ENCODE measurements around the gene TBX3.

TBX3 gene

DNA sequence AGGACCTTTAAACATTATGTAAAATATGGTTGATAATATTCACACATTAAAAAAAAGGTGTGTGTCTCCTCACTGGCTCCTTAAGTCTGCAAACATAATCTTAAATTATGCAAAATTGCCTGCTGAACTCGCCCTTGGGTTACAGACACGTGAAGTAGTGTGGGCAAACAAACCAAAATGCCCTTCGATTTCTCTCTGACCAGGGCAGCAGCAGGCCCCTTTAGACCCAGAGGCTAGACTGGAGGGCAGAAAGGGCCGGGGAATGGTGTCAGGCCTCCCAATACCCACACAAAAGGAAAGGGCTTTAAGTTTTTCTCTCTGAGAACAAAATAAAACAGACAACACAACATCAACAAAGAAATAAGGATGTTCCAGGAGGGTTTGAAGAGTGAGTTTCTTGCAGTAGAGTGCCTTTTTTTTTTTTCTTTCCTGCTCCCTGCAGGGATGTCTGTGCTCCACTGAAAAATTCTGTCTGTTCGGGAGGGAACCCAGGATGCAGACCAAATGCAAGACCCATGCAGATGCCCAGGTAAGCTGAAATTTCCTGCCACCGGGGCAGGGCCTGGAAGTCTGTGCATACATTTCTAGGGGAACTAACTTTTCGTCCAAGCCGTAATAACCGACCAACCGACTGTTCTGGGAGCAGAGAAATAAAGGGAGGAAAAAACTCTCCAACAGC is 1.7 kb downstream of the TBX3 start:
- DNase-seq = no peak

DNA sequence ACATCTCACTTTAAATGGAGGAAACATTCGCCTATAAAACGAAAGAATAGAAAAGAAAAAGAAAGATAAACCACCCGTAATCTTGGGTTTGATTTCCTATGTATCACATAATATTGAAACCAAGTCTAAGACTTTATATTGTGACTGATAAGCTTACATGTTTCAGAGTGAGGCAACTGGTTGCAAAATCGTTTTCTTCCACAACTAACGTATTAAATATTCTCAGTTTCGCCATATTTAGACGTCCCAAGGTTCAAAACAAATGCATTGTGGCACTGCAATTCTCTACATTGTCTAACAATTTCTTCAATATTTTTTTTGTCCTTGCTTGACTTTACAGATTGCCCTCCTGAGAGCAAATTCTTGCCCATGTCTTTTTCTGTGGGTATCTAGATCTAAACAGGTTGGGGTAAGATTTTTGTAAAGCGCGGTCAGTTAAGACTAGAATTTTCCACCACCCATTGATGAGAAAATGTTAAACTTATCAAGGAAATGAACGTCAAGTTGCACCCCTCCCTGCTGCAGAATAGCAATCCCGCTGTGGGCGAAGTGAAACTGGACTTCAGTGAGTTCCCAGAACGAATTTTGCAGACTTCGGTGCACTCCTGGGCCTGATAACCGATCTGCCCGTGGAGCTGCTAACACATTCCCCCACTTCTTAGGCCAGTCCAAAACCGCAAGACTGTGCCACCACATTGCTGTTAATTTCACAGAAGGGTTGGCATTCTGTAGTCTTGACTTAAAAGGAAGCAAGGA is 2.7 kb downstream of the TBX3 start:
- DNase-seq = no peak

DNA sequence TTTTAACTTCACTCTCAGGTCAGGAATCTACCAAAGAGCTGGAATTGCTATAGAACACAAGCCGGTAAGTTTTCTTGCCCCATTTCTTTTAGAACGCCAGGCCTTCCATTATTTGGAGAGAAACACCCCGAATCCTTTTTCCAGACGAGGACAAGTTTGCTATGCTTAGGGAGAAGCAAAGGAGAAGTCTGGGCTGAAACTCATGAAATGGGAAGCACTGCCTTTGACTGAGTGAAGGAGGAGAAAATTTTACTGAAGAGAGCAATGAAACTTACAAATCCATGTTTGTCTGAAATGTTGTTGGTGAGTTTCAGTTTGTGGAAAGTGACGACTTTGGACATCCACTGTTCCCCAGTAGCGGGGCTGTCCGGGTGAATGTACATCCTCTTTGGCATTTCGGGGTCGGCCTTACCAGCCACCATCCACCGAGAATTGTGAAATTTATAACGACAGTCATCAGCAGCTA is 3.3 kb downstream of the TBX3 start:
- no peak for DNase-seq

DNA sequence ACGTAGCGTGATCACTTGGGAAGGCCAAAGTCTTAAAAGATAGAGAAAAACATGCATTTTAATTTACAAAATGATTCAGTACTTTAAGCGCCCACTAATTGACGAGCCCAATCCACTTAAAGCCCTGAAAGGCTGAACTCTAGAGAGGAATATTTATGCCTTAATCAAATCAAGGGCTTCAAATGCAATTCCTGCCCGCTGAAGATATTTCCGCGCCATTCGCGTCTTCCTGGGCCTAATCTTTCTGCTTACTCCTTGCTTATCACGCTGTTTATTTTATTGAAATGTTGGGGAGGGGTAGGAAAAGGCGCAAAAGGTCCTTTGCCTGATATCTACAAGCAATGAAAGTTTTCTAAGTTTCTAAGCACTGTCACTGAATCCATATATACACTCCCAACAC is 4.0 kb downstream of the TBX3 start:
- DNase-seq = no peak

DNA sequence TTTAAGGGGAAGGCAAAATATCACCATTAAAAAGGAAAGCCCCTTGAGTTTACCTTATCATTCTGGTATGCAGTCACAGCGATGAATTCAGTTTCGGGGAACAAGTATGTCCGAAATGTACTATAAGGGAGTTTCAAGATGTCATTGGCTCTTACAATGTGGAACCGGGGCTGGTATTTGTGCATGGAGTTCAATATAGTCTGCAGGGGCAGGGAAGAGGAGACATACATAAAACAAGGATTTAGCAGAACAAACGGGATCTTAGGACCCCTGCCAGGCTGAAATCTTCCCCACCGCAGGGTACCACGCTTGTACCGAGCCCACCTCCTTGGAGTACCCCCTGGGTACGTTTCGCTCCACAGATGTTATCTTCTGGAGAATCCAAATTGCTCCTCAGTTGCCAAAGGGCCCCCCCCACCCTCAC is 4.5 kb downstream of the TBX3 start:
- no peak for DNase-seq

DNA sequence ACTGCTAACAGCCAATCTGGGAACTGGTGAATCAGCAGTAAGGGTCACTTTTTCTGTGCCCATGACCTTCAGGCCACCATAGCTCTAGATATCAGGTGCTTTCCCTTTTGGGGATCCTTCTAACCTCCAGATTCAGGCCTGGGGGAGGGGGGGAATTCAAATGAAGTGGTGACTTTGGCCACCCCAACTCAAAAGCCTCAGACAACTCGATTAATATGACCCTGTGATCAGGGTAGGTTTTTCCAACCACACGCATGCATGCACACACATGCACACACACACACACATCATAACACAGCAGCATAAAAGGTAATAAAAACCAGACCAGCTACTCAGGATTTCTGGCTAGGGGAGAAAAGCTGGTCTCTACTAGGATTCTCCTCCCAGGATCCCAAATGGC is 5.3 kb downstream of the TBX3 start:
- DNase-seq = no peak

DNA sequence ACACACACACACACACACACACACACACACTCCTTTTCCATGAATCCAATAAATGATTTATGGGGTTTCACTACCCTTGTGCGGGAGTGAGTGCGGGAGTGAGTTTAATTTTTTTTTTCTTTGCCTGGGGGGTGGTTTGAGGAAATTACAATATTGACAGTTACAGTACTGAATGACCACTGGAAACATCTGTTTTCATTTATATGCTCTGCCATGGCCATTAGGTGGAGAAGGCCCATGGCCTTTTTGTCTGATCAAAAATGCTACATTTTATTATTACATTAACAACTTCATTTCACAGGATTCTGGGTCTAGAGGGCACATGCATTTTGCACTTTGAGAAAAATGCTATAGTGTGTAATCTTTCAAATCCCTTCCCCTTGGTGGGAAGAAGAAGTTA is 5.9 kb downstream of the TBX3 start:
- DNase-seq = no peak

DNA sequence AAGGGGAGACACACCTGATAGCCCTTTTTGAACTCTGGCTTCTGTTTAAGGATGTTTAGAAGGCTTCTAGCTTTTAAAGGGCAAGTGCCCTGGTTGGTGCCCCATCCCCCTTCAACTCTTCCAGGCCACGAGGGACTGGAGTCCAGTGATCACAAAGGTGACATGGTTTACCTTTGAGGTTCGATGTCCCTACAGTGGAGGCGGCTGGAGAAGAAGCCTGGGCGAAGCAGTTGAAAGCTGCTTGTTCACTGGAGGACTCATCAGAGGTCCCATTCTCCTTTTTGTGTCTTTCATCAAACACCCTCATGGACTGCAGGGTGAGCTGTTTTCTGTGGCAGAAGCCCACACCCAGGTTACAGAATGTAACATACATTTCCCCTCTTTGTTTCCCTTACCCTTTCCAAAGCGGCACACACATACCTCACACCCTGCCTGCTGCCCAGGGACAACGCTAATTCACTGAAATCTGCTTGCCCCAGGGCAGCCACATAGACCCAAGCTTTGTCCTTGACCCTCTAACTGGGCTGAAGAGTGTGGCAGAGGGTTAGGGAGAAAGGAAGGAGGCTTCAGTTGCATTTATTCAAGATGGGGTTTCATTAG is 7.7 kb downstream of the TBX3 start:
- no peak for DNase-seq

DNA sequence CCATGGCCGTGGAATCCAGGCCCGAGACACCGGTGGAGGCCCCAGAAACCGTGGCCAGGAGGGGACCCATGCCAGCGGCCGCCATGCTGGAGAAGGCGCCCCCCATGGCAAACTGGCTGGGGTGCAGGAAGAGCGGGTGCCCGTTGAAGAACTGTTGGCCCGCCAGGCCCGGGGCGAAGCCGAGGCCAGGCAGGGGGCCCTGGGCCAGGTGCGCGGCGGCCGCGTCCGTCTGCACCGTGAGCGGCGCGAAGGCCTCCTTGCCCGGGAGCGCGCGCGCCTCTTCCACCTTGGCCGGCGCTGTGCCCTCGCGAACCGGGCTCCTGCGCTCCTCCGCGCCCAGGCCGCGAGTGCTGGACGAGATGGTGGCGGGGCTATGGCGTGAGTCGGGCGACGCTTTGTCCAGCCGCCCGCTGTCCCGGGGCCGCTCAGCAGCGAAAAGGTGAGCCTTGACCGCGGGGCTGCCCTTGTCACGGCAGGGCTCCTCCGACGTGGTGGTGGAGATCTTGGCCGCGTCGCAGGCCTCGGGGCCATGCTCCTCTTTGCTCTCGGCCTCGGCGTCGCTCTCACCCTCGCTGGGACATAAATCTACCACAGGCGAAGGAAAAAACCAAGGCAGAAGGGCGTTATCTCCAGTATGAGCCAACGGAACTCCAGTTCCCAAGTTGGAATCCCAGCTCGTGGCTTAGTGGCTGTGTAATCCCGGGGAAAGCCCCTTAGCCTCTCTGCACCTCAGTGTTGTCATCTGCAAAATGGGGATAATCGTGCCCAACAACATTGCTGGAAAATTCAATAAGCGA is 9.5 kb downstream of the TBX3 start:
- no peak for DNase-seq

DNA sequence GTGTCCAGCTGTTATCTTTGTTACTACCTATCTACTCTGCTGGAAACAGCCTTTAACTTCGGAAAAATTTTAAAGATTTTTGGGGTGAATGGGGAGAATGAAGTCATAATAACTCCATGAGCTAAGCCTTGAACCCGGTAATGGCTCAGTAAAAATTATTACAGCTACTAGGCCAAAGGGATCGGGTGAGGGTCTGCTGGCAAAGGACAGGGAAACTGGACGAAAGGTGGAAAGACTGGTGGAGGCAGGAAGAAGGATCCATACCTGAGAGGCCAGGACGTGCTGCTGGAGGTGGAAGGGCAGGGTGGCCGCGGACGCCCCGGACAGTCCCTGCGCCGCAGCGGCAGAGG is 10.1 kb downstream of the TBX3 start:
- DNase-seq = no peak

DNA sequence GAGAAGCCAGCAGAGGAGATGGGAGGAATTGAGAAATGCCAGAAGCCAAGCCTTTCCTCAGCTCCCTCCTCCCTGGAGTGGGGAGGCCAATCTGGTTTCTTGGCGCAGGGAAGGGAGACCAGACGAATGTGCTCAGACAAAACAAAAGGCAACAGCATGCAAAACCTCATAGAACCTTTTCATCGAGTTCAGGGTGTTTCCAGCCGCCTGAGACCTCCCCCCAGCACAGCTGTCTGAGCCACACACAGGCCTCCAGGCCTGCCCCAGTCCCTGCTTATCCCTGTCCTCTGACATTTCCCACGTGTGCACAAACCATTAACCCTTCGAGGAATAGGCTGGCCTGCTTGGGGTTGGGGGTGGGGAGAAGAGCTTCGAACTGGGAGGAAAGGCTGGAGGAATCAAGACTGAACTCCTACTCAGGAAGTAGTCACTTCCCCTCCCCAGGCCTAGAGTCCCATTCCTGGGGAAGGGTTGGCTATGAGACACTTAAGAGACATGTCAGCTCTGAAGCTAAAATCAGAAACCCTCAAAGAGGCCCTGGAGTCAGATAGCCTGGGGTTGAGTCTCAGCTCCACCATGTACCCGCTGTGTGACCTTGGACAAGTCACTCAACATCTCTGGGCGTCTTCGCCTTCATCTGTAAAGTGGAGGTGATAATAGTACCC is 10.7 kb downstream of the TBX3 start:
- DNase-seq = no peak

DNA sequence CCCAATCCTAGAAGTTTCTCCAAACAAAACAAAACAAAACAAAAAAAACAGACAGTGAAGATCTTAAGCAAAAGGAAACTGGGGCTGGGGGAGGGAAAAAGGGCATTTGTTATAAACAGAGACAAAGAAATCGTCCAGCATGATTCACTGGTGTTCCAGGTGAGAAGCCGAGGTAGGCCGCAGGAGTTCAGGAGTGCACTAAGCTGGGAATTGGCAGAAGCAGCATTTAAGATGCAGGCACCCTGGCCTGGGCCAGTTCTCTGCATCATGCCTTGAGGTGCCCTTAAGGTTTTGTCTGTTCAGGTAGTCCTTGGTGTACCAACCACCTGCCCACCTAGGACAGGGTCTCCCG is 11.2 kb downstream of the TBX3 start:
- DNase-seq = no peak

DNA sequence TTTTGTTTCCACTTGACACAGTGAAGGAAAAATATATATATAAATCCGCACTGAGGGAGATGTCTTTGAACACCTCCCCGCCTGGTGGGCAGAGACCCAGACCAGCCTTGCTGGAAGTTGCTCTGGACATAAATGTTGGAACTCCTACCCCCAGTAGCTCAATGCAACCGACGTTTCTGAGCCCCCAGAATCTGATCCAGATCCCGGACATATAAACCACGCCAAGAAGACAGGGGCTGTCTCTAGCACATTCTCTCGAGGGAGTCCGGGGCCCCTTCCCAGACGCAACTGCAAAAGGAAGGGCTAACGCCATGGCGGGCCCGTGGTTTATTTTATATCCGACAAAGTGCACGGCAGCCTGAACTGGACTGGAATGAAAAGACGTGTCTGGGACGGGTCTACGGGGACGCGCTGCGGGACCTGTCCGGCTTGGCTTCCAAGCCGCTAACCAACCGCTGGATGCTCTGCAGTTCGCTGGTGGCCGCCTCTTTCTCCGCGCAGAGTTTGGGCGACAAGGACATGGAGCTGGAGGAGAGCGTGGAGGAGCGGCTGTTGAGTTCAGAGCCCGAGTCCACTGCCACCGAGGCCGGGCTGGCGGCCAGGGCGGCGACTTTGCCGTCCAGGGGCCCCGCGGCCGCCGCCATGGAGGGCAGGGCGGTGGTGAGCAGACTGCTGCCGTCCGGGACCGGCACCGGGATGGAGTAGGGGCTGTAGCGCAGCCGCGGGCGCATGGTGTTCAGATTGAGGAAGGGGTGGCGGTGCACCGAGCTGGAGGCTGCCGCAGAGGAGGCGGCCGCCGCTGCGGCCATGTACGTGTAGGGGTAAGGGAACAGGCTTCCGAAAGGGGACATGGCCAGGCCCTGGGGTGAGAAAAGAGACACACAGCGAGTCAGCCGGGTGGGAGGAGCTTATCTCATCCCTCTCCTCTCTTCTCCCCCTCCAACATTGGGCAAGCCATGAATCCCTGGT is 12.2 kb downstream of the TBX3 start:
- no peak for DNase-seq

DNA sequence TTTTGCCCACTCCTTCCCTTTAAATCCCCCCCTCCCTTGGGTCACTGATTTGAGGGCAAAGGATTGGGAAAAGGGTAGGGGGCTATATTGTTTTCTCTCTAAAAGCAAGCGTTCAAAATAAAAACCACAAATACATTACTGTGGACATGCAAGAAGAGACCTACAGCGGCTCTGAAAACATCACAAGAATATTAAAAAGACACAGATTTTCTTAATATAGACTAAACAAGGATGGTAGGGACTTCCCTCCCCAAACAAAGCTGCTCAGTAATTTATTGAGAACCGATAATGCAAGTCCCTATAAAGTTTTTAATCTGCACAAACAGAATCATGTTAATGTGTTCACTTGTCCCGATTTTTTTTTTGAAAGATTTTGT is 12.9 kb downstream of the TBX3 start:
- no peak for DNase-seq

DNA sequence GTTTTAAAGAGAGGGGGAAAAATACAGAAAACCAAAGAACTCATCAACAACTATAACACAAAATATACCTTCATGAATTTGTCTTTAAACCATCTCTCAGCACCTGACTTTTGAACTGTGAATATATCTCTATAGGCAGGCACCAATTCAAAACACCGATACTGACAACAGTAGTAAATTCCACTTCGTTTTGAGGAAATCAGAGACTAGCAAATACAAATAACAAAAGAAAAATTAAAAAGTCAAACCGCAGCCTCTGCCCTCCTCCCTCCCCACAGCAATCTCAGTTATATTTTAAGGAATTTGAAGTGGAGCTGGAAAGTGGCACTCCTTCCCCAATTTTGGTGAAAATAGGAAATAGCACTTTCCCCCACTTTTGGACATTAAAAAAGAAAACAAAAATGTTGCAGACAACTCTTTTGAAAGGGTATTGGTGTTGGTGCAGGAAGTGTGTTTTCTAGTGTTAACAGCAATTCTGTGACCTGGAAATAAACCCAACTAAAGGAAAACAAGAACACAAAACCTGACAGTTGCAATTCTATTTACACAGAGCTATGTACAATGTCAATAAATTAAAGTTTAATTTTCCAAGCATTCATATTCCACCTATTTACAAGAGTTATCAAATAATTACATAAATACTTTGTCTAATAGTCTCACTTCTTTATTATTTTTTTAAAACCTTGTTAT is 13.5 kb downstream of the TBX3 start:
- DNase-seq = no peak

DNA sequence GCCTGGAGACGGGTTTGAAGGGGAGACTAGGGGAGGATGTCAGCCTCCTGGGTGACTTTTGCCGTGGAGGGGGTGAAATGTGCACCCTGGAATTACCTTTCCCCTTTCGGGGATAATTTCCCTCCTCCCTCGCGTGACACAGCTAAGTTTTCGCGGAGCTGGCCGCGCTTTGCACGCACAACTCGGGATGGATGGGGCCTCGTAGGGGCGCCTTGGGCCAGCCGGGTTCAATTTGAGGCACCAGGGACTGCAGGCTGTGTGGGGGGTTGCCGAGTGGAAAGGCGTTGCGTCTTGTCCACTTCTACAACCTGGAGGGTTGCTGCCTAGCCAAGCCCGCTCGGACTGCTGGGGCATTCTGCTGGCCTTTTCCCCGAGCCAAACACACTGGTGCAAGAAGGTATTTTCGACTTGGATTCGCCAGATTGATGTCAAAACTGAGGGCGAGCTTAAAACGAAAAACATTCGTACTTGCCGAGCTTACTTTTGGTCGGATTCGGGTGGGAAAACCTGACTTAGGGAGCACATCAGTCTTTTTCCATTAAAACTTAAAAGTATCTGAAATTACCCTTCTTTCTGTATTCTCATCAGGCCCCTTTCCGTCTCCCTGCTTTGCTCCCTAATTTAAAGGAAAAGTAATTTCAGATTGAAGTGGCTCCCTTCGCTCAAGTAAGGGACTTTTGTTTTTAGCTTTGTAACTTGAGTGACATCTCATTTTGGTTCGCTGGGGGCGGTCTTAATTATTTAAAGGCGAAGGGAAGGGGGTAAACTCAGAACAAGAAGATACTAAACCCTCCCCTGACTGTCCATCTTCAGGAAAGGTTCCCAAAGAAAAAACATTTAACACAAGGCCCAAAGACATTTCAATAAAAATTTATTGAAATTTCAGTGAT is 14.3 kb downstream of the TBX3 start:
- DNase-seq = no peak

DNA sequence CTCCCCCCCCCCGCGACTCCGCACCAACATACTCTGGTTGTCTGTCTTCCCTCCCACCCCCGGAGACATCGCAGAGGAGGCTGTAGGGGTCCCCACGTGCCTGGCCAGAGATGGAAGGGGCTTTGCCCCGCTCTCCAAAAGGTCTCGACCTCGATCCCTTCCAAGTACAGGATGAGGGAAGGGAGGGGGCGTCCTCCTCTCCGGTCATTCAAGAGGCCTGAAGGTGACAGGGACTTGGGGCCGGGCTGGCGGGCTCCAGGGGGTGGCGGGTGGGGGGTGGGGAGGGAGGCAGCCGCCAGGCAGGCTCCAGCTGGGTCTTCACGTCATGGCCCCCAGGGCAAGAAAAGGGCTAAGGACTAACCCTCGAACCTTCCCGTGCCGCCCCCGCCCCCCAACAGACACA is 15.1 kb downstream of the TBX3 start:
- no peak for DNase-seq

DNA sequence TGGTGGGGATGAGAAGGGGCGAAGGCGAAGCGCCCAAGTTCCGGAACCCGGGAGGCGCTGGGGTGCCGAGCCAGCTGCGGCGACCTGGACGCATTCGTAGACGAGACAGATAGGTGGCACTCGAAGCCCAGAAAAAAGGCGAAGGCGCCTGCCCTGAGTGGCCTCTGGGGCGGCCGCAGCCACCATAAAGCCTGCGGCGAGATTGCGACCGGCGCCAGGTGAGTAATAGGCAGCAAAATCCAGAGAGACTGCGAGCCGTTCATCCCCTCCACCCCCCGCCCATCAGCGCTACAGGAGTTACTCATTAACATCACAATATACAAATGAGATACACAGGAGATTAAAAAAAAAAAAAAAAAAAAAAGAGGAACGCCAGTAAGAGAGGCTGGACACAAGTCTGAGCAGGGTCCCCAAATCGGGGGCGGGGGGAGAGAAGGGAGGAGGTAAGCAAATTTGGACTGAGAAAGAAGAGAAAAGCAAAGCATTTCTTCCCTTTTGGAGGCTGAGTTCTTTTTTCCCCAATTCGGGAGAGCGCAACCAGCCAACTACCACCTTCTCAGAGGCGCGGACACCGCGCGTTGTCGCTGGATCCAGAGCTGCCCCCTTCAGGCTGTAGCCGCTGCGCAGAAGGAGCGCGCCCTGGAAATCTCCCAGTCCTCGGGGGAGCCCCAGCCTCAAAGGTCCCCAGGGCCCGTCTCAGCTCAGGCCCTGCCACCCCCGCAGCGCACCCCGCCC is 15.7 kb downstream of the TBX3 start:
- peak; percentile 52 for DNase-seq

DNA sequence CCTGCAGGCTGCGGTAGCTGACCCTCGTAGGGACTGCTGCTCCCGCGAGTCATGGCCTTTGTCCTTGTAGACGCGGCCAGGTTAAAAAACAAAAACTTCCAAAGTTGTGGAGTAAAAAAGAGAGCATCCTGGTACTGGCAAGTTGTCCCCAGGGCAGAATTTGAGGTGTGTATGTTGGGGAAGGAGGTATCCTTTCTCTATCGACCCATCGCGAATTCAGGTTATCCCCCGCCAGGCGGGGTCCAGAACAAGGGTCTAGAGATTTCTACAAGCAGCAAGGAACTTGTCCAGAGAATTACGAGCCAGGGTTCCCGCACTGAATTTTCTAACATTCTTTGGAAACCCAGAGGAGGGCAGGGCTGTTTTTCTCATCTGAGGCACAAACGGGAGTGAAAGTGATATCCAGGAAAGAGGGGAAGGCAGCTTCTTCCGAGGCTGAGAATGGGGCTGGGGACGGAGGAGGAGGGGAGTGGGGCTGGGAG is 16.3 kb downstream of the TBX3 start:
- no peak for DNase-seq

All from suppressor macrophage treated with lipopolysaccharide for 4 hours (primary cell).